Stimulated activated CD8-positive, alpha-beta memory T cell treated with anti-CD3 and anti-CD28 coated beads, Interleukin-7, amount 100 ng/mL, for 24 hours (primary cell): ENCODE measurements around the gene PLS1.
"Not testable (repeated sequence)": the region's sequence is repeated elsewhere in the genome, so short reads cannot be mapped to it uniquely, and the experiment has no call there.

Experiments used
- DNase-seq: peaks from one replicate; pipeline ENCODE4 v3.0.0-alpha.2; 2020; ENCODE audit warnings: low read depth

PLS1 gene

DNA sequence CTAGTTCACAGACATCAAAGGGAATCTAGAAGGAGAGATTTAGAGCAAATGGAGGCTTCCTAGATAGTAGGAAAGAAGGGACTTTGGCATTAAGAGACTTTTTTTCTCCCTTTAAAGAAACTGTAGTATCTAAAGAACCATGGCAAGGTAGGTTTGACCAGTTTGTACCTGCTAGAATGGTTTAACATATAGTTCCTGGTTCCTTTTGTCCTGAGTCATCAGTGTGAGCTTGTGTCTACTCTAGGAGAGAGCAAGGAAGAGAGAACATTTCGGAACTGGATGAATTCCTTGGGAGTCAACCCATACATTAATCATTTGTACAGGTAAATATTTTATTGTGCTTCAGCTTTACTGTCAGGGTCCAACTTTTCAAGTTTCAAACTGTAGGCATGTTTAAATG is 98.0 kb downstream of the PLS1 start:
- no peak for DNase-seq

DNA sequence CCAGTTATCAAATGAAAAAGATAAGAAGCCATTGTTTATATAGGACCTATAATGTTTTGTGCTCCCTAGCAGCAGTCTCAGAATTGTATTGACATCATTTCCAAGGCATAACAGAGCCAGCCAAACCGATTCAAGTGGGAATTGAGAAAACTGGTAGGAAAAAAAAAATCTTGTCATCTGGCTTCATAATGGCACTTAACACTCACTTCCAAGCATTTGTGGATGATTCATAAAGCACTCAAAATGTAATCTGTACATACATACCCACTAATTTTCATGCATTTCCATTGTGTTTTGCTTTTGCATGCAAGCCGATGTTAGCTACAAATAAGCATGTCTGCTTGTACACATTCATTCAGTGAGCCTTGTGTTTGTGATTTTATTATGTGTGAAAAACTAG is 109.0 kb downstream of the PLS1 start:
- no peak for DNase-seq

DNA sequence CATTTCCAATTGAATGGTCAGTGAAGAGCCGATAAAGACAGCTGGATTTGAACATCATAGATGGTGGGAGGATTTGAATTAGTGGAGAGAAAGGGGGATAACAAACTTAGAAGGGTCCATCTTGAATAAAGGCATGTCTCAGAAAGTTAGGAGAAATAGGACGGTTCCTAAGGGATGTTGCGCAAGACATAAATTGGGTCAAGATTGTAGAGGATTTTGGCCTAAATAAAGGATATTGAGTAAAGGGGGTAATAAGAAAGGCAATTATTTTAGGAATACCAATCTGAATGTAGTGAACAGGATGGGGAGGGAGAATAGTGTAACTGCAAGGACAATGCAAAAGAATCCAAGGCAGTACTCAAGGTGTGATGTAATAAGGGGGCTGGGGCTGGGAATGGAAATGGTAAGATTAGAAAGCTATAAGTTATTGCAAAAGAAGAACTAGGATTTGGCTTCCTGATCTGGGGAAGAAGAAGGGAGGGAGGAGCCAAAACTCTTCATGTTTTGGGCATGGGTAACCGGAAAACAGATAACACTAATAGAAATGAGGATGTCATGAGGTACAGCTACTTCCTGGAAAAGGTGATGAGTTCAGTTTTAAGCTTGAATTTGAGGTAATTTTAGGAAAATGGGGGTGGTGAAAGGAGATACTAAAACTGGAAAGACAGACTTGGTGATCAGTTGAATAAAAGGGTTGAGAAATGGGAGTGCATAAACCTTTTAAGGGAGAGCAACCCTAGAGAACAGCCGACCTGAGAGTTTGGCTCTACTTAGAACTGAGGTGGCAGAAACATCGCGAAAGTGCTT is 110.3 kb downstream of the PLS1 start:
- DNase-seq, result no peak

DNA sequence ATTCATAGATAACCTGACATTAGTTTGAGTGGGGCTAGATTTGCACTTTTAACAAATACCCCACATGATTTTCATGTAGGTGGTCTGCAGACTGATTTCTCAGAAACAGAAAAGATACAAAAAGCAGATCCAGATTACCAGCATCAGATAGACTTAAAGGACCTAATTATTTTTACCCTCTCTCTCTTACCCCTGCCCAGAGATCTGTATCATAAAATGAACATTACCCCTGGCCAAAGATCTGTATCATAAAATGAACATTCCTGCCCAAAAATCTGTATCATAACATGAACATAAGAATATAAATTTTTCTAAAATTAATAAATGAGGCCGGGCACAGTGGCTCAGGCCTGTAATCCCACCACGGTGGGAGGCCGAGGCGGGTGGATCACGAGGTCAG is 113.0 kb downstream of the PLS1 start:
- no peak for DNase-seq

DNA sequence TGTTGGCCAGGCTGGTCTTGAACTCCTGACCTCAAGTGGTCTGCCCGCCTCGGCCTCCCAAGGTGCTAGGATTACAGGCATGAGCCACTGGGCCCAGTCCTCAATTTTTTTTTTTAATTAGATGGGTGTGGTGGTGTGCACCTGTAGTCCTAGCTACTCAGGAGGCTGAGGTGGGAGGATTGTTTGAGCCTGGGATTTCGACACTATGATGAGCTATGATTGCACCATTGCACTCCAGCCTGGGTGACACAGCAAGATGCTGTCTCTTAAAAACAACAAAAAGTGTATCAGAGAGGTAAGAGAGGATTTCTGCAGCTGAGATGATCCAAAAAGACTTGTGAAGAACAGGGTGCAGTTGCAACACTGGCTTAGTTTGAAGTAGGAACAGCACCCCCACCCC is 118.7 kb downstream of the PLS1 start:
- DNase-seq, result not testable (repeated sequence)

DNA sequence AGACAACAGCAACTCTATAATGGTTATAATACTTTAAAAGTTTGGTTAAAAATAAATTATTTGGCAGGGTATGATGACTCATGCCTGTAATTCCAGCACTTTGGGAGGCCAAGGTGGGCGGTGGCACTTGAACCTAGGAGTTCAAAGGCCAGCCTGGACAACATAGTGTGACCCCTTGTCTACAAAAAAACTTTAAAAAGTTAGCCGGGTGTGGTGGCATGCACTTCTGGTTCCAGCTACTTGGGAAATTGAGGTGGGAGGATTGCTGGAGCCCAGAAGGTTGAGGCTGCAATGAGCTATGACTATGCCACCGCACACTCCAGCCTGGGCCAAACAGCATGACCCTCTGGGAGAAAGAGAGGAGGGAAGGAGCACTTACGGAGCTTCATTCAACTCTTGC is 119.9 kb downstream of the PLS1 start:
- DNase-seq, result no peak

DNA sequence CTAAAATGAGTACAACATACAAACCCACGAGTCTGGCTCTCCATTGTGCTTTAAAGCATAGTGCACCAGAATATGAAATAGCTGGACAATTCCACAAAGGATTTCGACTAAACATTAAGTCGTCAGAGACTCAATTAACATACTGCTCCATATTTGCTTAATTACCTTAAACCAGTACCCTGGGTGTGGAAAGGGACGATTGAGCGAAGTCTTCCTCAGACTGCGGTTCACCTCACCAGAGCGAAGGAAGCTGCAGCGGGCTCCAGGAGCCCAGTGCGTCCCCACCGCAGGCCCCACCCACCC is 127.4 kb downstream of the PLS1 start:
- DNase-seq, result no peak

DNA sequence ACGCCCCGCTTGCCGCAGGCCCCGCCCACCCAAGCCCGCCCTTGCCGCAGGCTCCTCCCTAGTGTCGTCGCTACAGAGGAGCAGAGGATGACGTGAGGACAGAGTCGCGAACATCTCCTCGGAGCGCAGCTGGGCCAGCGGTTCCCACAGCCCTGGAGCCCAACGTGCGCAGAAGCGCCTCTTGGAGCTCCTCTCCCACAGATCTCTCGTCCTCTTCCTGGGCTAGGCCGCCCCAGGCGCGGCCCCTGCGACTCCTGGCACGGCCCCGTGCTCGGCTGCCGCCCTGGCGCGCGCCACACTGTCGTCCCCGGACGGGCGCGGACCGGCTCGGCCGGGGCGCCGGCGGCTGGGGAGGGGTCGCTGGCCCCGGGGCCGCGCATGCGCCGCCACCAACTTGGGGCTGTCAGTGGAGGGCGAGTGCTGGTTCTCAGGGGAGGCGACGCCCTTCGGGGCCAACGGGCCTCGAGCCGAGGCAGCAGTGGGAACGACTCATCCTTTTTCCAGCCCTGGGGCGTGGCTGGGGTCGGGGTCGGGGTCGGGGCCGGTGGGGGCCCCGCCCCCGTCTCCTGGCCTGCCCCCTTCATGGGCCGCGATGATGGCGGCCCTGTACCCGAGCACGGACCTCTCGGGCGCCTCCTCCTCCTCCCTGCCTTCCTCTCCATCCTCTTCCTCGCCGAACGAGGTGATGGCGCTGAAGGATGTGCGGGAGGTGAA is 127.9 kb downstream of the PLS1 start, which contains the start of gene TRPC1:
Gene TRPC1 (plus strand): TSS at position 67 of the 714 bp plus-strand sequence. CDS start 526 bp downstream, at position 593.
- DNase-seq, result peak; percentile 29

DNA sequence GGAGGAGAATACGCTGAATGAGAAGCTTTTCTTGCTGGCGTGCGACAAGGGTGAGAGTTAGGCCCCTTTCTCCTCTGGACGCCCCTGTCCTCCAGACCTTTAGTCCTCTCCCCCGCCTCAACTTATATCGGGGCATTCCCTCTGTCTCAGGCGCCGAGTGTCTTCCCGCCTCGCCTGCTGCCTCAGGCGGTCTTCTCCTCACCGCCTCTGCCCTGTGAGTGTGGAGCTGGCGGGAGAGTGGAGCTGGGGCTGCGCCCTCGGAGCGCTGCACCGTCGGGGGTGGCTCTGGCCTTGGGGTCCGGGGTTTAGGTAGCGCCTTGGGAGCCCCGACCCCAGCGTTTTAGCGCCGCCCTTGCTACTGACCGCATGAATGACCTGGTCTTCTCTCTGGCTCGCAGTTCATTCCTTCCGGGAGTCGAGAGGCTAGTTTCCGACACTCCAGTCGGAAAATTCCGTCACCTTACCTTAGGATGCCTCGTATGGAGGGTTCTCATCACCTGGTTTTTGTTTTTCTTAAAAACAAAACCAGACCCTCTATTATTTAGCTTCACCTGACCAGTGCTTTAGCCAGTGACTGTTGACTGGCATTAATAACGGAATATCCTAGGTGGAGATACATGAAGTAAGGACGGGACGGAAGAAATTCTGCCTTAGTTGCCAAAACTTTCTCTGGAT is 128.6 kb downstream of the PLS1 start:
- no peak for DNase-seq

DNA sequence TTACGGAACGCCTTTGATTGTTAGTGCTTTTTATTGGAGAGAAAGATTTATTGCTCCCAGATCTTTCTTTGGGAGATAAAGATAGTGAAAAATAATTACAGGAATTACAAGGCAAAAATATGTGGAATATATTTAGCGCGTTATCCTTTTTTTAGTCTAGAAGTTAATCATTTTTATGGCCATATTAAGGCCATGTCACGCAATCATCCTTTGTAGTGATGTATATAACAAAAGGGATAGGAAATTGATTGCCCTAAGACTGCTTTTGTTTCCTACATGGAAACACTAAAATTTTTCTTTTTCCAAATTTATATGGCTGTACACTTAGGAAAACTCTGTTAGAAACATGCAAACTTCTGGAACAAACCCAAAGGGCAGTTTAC is 129.2 kb downstream of the PLS1 start:
- no peak for DNase-seq

DNA sequence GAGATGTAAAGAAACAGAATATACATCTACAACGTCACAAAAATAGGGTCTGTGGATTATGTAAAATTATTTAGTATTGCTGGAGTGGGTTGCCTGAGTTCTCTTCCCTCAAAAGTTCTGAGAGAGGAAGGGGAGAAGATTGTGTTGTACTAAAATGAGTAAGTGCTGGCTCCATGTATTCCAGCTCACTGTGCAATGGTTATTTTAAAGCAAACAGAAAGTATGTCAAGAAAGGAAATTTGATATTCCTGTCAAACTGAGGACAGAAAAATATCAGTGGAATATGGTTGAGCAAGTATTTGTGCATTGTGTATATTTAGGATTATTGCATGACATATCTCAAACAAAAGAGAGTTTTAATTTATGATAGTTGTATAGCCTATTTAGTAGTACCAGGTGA is 129.8 kb downstream of the PLS1 start:
- DNase-seq, result no peak

DNA sequence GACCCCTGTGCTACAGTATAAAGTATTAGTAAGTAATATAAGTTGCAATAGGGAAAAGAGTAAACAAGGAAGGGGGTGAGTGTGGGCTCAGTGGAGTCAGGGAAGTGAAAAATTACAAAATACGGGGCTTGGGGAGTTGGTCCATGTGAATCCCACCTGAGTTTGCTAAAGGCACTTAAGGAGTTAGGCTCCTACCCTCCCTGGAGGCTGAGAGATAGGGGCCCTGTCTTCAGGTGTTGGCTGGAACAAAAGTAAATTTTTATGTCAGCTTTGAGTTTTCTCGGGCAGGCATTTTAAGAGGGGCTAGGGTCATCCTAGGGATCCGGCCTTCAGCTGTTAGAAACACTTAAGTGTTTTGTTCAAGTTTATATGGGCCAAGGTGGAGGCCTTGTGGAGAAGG is 135.9 kb downstream of the PLS1 start:
- no peak for DNase-seq

DNA sequence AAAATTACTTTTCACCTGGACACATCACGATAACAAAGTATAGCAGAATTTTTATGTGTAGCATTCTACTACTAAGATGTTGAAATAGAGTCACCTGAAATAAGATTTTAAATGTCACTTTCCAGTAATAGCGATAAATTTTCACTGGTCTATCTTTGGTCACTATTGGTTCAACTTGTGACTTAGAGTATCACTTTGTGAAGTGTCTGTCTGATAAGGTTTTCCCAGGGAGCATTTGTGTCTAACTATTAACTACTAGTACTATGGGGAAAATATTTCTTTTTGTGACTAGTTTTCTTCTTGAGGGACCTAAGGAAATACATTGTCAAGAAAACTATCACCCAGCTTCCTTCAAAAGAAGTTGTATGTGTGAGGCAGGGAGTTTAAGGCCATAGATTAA is 138.6 kb downstream of the PLS1 start:
- DNase-seq, result no peak

DNA sequence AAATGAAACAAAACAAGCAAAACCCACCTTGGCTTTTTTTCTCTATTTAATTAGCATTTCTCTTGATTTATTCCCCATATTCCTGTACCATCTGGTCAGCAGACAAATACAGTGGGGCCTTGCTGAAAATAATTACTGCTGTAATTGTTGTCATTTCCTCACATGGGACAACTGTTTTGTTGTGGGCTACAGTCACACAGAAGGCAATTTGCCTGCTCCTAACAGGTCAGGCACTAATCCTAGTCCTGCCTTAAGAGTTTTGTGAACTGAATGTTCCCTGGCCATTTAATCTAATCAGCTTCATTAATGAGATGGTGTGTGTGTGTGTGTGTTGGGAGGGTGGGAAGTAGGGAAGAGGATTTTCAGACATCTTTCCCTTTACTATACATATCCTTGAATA is 139.3 kb downstream of the PLS1 start:
- no peak for DNase-seq

DNA sequence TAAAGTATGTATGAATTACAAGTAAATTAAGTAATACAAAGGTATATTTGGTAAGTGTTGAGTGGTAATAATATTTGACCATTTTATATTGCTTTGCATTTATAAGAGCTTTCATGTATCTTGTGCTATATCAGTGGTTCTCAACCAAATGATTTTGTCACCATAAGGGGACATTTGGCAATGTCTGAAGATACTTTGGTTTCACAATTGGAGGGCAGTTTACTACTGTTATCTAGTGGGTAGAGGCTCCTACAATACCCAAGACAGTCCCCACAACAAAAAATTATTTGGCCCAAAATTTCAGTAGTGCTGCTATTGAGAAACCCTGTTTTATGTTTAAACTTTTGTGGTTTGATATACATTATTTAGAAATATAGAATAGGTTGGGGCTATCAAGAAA is 142.2 kb downstream of the PLS1 start:
- no peak for DNase-seq

DNA sequence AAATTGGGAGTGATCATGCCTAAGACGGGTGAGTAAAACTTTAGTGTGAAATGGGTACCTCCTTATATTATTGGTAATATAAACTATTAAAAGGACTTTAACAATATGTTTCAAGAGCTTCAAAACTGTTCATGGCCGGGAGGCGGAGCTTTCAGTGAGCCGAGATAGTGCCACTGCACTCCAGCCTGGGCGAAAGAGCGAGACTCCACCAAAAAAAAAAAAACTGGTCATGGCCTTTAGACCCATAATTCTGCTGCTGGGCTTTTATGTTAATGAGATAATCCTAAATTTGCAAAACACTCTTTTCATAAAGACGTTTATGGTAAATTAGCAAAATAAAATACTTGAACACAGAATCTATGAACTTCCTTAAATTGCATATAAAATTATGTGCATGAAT is 150.5 kb downstream of the PLS1 start:
- DNase-seq, result no peak

DNA sequence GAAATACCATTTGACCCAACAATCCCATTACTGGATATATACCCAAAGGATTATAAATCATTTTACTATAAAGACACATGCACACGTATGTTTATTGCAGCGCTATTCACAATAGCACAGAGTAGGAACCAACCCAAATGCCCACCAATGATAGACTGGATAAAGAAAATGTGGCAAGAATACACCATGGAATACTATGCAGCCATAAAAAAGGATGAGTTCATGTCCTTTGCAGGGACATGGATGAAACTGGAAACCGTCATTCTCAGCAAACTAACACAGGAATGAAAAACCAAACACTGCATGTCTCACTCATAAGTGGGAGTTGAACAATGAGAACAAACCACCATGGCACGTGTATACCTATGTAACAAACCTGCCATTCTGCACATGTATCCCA is 154.3 kb downstream of the PLS1 start:
- not testable (repeated sequence) for DNase-seq

DNA sequence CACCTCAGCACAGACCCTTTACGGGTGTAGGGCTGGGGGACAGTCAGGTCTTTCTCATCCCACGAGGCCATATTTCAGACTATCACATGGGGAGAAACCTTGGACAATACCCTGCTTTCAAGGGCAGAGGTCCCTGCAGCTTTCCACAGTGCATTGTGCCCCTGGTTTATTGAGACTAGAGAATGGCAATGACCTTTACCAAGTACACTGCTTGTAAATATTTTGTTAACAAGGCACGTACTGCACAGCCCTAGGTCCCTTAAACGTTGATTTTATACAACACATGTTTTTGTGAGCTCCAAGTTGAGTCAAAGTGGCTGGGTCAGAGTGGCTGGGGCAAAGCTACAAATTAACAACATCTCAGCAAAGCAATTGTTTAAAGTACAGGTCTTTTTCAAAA is 156.4 kb downstream of the PLS1 start:
- not testable (repeated sequence) for DNase-seq

DNA sequence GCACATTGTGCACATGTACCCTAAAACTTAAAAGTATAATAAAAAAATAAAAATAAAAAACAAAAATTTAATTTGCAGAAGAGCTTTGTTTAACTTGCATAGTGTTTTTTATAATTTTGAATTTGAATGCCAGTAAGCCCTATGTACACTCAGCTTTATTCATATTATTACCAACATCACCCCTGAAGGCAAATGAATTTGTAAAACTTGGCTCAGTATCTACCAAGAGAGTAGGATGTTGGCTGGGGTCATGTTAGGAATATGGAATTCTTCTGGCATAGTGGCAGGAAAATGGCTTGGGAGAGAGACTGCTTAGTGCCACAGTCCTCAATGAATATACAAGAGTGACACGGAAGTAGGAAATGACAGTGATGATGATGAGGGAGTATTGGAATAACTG is 158.3 kb downstream of the PLS1 start:
- no peak for DNase-seq
